Stimulated activated CD4-positive, alpha-beta T cell treated with anti-CD3 and anti-CD28 coated beads, TNF-alpha, amount 100 ng/mL, for 1 hour (primary cell): ENCODE measurements around the gene ROR1.

Experiments used
- DNase-seq, 3 donors: peaks; one replicate each; pipeline ENCODE4 v3.0.0-alpha.2; 2020; ENCODE audit warnings: low read depth in 3 of 3, low spot score in 1 of 3

ROR1 gene

DNA sequence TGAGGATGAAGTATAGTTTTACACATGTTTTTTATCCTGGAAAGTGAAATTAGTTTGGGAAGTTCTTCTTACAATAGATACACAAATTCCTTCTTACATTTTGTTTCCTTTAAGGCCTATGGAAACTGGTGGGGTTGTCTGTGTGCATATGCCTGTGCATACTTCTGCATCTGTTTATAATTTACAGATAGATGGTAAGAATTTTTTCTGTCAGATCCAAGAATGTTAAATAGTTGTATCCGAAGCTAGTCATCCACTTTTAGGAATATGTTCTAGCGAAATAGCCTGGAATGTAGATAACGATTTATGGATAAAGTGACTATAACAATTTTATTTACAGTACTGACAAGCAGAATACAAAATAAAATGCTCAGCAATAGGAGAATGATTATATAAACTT is 194.1 kb downstream of the ROR1 start:
- DNase-seq = no peak

DNA sequence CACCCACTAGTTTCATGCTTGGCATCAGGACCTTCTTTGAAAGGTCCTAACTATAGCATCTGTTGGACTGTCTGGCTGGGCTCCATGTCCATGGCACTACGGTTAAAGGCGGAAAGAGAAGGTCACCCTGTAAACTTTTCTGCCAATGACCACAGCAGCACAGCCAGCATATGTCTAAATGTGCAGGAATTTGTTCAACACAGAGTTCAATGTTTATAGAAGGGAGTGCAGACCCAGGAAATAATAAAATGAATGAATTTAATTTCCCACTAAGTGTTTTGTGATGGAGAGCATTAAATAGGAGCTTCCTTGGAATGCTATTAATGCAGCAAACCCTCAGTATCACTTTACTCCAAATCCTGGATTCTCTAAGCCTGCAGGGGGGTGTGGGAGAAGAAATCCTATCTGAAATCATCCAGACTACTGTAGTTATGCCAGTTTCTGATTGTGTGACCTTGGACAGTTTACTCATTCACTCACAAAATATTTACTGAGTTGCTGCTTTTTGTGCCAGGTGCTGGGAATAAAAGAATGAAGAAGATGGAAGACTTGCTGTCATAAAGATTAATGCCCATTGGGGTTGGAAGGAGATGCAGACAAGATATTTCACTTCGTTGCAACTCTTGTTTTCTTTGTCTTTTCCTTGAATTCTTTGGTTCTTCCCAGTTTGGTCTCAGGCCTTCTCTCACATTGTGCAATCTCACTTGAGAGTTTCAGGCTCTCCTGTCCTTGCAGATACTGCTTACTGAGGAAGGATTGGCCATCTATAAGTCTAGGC is 195.0 kb downstream of the ROR1 start:
- no peak for DNase-seq

DNA sequence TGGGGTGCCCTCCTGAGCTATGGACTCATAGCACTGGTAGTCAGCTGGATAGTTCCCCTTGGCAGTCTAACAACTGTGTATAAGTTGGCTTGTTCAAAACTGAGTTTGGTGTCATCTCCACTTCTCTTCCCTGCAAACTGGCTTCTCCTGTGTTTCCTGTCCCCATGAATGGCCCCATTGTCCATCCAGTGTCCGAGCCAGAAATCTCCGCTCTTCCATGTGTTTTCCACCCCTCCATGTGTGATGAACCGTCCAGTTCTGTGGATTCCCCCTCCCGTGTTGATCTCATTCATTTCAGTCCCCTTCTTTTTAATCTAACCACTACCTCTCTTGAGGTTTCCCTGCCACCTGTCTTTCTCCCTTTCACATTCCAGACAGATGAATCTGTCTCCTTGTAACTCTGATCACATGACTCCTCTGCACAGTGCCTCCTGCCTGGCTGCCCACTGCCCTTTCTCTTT is 195.7 kb downstream of the ROR1 start:
- DNase-seq = no peak

- no peak for DNase-seq
These were observed 197.7 kb downstream of the ROR1 start for GRCh38 chr1:63971557-63971956.

GRCh38 chr1:63973005-63973419 is 199.2 kb downstream of the ROR1 start:
- no peak for DNase-seq

GRCh38 chr1:63974966-63975365 is 201.1 kb downstream of the ROR1 start:
- DNase-seq = no peak

DNA sequence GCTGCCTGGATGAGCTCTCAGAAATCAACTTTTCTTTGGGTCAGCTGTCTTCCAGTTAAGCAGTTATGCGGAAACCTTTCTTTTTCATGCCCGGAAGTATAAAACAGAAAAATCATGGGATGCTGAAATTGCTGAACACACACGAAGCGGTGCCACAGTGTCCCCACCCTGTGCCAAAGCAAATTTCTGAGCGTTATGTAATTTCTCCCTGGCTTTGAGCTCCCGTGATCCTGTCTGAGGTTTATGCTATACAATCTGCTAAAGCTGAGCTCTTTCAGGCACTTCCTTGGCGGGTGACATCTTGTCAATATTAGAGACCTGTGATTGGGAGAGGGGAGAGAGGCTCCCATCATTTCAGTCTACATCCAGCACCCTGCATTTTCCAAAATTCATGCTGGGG is 201.7 kb downstream of the ROR1 start:
- DNase-seq = no peak

DNA sequence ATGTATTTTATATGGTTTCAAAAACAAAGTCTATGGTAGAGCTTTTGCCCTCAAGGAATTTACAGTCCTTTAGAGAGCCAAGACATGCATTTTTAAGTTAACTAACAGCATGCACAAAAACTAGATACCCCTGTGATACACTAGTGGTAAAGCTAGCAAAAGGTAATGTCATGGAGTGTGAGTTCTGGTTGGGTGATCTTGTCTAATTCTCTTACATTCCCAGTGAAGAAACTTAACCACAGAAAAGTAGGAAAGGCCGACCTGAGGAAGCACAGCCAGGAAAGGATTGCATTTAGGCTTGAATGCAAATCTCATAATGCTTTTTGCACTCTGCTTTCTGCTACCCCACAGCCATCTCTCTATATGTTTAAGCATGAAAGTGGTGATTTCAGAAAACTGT is 202.2 kb downstream of the ROR1 start:
- DNase-seq = no peak

DNA sequence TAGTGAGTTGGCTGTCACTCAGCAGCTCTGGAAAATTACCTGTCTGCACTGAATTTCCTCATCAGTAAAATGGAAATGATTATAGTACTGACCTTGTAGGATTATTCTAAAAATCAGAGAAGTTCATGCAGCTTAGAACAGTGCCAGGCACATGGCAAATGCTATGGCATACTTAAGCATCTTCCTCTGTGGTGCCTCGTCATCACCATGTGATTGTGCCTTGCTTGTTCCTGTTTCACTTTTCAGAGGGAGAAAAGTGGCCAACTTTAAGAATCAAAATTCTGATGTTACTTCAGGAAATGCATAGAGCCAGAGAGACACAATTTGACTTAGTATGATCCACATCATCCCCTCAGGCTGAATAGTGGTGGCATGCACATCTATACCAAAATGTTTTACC is 203.6 kb downstream of the ROR1 start:
- no peak for DNase-seq

- DNase-seq = no peak
These were observed 207.1 kb downstream of the ROR1 start for GRCh38 chr1:63980740-63981407.

GRCh38 chr1:63981408-63981773 is 207.6 kb downstream of the ROR1 start:
- no peak for DNase-seq

GRCh38 chr1:63982201-63982600 is 208.4 kb downstream of the ROR1 start:
- DNase-seq = no peak

- no peak for DNase-seq
These were observed 209.8 kb downstream of the ROR1 start for GRCh38 chr1:63983391-63984256.

- no peak for DNase-seq
These were observed 210.6 kb downstream of the ROR1 start for GRCh38 chr1:63984257-63984929.

DNA sequence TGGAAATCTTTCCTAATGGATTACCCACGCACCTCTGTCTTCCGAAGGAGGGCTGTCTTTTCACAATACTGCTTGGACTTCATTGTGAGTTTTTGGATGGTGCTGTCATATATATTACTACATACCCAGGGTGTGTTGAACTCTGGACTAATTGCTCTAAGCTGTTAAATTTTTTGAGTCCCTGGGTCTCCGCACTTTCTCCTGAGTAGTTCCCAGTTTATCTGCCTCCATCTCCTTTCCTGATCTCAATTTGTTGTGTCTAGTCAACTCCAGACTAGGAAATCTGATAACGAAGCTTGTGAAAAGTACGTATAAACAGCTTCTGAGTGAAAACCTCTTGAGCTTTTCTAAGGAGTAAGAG is 211.1 kb downstream of the ROR1 start:
- DNase-seq = no peak

DNA sequence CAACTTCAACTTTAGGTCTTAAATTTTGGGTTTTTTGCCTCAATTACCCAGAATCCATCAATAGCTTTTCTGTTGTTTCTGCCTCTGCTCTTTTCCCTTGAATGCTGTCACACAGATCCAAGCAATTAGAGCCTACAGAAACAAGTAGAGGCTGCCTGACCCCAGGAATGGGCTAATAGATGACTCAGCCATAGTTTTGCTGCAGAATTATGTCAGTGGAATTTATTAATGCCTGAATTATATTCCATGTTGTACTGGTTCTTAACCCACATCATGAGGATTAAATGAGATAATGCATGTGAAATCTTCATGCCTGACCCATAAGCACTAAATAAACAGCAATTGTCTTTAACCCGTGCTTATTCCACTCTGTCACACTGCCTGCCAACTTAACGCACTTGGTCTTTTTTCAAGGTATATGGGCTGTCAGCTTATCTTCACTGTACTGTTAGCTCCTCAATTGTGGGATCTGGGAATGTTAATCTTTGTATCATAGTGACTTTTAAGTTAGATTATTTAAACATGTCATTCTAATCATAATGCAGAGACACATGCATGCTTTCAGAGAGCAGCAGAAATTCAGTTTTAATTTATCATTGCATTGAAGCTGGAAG is 213.3 kb downstream of the ROR1 start:
- no peak for DNase-seq

DNA sequence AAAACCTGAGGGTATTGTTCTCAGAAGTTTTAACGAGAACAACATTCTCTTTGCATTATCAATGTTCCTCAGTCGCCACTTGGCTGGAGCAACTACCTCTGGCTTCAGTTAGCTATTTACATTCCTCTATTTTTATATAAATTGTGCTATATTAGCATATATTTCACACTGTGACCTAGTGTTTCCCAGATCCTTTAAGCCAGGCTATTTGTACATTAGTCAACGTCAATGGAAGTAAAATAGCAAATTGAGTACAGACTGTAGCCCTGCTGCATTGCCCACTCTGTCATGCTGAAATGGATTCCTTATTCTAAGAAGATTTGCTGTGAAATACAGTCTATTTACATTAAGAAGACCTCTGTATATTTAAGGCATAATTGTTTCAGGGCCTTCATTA is 213.8 kb downstream of the ROR1 start:
- DNase-seq = no peak

GRCh38 chr1:63988941-63989340 is 215.1 kb downstream of the ROR1 start:
- no peak for DNase-seq

DNA sequence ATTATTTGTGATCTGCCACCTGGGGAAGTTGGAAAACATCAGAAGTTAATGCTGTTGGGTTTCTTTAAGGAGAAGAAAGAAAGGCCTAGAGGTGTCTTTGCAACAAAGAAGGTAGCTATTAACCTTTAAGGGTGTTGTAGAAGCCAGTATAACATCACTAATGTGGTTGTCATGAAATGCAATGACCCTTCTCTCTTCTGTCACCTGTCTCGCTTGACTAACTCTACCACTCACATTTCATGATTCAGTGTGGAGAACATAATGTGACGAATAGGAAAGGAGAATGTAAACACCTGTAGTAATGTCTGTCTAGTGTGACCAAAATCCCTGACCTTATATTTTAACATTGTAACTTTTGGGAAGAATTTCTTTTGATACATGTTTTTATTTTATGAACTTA is 217.9 kb downstream of the ROR1 start:
- DNase-seq = no peak

DNA sequence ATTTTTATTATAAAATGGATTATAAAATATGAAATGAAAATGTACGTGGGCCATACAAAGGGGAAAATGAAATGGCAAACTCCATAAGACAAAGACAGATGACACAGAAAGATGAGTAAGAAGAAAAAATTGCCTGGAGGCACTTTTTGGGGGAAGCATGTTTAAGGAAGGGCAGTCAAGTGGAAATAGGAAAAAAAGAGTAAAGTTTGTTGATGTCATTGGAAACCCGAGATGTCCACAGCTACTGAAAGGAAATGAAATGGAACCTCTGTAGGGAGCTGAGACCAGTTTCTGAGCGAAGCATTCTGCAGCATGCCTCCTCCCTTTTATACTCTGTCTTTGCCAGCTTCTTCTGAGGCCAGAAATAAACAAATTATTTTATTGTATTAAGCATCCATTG is 226.2 kb downstream of the ROR1 start:
- no peak for DNase-seq

- no peak for DNase-seq
These were observed 227.2 kb downstream of the ROR1 start for GRCh38 chr1:64001038-64001437.
